ENCODE results near the gene MED4.

GRCh38 chr13:48042894-48043293 is 52.0 kb downstream of the MED4 start:
- TF ChIP-seq POLR2A (IDR thresholded peaks at IDR 0.05) (no peak), CTCF (IDR thresholded peaks at IDR 0.05) (no peak), POLR2AphosphoS5 (IDR thresholded peaks at IDR 0.05) (no peak)
